ENCODE measurements around the gene ACTBL2.

Gene ACTBL2

DNA sequence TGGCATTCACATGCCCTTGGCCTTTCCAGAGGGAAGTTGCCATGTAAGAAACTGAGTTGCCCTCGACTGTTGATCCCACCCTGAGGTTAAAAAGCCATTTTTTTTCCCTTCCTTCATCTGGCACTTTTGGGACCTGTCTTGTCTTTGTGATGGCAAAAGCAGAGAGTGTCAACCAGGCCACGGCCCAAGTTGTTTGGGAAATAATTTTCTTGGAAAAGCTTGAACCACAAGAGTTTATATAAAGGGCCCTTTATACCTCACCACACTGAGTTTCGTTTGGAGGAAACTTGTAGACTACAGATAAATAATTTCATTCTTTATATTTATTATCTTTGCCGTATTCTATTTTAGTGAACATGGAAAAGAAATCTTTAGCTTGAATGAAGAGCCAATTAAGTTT lies 34.3 kb downstream of the ACTBL2 start:
- DNase-seq: no peak

DNA sequence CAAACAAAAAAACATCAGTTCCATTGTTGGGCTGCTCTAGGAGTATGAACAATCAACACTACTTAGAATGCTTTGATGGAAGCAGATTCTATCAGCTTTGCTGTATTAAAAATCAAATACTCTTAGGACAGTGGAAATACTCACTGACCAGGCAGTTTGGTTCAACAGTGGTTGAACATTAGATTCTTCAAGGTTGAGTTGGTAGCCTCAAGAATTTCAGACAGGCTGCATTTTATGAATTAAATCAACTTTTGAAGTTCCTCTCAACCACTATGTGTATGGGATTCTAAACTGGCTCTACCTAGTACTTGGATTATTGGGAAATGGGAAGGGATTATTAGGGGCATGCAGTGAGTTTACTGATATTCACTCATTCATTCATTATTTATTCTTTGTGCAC lies 35.0 kb downstream of the ACTBL2 start:
- DNase-seq: no peak

DNA sequence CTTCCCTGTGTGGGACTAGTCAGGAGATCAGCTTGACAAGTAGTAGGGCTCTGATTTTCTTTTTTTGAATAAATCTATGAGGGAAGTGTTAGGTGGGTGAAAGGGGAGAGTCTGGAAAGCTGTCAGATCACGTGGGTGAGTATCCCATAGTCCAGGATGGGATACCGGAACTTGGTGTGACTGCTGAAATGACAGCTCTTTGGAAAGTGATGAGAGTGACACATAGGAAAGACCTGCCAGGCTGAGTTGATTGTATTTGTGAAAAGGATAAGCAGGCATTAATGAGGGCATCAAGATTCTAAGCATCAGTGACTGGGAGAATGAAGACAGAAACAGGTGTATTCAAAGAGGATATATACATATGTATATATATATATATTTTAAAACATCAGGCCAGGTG lies 35.6 kb downstream of the ACTBL2 start:
- DNase-seq: no peak

DNA sequence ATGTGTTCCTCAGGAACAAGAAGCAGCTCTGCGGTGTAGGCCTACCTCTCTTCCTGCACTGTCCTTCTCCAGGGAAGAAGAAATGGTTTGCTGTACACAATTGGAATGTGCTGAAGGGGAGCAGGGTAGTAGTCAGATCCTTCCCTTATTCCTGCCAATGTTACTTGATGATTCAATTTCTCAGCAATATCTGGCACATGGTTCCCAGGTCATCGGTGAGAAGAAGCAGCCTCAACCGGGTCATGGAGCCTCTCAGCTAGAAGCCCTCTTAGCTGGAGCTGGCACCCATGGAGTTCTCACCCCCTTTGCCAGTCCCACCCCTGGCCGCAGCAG lies 36.9 kb downstream of the ACTBL2 start:
- no peak for DNase-seq

DNA sequence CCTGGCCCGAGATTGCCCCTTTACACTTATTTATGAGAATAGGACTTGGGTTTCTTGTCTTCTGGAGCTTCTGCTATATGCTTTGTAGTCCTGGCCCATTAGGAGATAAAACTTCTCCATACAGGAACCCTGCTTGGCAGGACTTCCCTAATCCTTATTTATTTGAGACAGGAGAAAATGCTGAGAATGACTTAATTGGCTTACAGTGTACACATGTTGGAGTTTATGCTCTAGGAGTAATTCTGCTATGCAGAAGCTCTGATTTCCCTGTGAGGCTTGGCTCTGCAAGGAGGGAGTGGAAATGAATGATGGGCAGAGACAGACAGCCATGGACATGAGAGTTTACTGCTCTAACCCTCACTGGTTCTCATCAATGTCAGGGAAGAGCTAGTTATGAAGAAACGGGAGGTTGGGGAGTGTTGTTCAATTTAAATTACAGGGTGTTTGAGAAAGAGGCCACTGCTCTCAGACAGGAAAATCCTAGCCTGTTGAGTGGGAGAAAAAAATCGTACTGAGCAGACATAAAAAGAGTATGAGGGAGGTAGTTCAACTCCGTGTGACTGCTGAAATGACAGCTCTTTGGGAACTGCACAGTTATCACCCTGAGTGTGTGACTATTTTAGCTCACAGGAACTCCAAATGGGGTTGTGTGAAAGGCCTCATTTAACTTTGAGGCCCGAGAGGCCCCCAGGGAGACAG lies 37.5 kb downstream of the ACTBL2 start:
- DNase-seq: no peak

DNA sequence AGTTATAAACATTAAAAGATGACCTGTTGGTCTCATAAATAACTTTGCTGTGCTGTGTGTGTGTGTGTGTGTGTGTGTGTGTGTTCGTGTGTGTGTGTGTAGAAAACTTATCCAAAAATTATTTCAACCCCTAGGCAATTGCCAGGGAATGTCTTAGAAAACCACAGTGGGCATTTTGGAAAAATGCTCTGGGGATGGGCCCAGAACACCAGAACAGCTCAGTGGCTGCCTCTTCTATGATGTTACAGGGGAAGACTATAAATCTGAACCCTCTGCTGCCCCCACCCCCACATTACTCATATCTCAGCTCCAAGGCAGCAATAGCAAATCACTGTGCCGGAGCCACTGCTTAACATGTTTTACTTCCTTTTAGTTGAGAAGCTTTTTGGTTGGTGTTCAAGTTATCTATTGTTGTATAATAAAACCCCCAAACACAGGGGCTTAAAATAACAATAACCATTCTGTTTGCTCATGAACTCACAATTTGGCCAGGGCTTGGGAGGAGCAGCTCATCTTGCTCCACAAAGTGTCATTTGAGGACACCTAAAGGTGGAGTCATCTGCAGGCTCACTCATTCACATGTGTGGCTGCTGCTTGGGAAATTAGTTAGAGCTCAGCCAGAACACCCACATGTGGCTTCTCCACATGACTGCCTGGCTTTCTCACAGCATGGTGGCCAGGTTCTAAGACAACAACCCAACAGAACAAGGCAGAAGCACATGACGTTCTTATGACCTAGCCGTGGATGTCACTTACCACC lies 40.4 kb downstream of the ACTBL2 start:
- no peak for DNase-seq

DNA sequence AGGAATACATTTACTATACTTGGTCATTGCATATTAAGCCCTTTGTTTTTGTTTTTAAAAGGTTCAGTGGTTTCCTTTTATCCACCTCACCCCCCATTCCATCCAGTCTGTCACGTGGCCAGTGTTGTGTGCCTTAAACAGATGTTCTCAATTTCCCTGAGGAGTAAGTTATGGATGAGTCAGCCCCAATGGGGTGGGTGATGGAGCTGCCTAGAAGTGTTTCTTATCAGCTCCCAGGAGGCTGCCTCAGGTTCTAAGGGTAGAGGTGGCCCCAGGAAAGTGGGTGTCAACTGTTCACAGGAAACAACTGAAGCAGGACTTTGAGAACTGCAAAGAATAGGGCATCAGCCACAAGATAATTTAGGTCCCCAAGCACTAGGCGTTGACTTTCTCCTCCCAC lies 41.1 kb downstream of the ACTBL2 start:
- no peak for DNase-seq

DNA sequence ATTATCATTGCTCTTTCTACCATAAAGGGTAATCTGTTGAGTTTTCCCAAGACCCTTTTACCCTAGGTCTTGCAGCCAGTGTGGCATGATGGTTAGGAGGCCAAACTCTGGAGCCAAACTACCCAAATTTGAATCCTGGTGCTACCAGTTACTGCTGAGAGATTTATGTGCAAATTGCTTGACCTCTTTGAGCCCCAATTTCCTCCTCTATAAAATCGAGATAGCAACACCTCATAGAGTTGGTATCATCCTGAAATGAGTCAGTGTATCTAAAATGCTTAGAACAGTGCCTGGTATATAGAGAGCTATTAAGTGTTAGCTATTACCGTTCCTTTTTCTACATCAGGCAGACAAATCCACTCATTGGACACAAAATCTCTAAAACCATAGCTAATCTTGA lies 43.0 kb downstream of the ACTBL2 start:
- DNase-seq: no peak

DNA sequence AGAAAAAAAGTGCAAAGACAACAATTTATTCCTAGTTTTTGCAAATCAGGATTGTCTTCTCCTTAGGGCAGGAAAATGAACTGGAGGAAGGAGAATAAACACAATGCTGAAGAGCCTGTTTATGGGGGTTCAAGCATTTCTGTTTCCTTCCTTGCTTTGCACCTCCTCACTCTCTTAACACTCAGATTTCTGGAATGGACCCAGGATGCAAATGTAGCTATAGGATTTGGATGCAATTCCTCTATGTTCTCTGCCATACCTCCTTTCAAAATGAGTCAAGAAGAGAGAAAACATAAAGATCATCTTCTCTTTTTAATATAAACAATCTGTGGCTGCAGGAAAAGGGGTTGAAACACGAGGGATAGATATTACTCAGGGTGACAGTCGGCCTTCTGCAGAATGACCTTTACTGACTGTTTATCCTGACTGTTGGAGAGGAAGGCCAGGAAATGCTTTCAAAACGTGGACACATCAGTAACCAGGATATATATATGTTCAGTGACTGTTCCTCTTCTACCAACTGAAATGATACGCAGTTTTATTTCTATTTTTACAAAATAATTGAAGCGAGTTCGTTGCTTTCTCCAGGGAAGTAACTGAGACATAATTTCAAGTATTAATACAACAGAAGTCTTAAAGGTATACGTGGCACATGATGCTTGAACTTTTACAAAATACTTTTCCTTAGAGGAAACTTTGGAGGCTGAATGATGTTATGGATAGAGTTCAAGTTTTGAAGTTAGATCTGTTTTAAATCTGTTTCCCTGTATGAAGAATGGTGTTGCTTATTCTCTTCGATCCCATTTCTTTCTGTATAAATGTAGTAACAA lies 44.4 kb downstream of the ACTBL2 start:
- no peak for DNase-seq

DNA sequence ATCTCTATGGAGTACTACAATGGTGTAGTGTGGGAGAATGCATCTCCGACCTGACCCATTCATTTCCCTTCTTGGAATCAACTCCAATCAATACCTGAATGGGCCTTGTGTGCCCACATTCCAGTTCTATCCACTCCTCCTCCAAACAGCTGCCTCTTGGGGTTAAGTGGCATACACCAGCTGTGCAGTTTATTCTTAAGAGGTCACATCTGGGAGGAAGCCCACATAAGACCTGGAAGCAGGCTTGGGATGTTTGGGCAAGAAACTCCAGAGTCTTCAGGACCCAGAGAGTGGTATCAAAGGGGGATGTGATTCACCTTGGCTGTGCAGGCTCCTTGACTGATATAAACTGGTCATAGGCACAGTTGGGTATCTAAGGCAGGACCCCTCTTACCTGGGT lies 46.0 kb downstream of the ACTBL2 start:
- DNase-seq: no peak

DNA sequence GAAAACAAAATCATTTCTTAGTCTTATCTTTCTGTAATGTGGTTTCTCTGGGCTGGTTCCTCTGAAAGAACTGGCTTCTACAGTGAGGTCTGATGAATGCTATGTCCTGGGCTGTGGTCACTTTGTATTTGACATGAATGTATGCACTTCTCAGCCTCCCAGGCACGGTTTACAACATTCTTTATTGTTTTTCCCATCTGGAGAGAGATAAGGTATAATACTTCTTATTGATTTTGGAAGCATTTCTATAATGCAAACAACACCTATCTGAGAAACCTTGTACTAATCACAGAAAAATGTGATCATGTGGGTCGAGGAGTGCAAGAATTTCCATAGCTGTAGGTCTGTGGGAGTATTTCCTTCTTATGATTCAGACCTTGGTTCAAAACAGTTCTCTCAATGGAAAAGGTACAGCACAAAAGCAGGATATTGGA lies 46.9 kb downstream of the ACTBL2 start:
- no peak for DNase-seq

DNA sequence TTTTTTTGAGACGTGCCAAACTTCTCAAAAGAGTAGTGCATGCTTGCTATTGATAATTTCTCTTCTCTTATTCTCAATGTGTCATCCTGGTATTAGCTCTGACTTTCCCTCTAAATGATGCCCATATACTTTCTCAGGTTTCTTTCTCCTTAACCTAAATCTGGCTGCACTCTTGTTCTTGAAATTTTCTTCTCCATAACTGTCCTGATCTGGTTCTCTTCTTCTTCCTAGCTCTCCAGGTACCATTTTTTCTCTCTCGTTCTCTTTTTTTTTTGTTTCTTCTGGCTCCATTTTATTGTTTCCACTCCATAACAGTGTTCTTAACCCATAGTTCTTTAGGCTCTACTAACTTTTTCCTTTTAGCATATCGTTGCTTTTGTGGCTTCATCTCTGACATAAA lies 47.9 kb downstream of the ACTBL2 start:
- DNase-seq: no peak

DNA sequence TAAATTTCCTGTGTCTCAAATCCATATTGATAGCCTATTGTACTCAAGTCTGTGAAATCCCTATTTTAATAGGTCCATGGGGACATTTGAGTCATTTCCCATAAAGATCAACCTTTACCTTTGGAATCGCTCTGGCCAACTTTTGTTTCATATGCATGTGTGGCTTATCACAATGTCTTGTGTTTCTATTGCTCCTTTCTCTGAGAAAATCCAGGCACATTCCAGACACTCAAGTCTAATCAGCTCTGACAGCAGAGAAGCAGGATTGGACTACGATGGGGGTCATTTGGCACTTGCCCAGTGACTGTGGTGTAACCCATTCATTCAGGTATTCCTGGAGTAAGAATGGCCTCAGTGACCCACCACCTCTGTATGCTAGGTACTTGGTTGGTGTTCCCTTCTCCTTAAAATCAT lies 48.4 kb downstream of the ACTBL2 start:
- DNase-seq: no peak

DNA sequence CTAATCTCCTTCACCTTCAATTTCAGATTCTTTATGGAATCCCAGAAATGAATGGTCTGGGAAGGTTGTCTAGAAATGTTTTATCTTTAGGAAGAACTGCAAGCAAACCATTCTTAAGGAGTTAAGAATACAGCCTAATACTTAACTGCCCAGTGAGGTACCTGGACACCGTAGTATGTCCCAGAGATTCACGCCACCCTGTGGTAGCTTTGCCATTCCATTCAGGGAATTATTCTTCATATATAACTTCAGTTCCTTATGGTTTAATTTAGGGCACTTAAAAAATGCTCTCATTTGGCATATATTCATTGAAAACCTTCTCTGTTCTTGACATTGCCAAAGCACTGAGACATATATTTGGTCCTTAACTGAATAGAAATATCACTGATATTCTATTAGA lies 49.7 kb downstream of the ACTBL2 start:
- no peak for DNase-seq

DNA sequence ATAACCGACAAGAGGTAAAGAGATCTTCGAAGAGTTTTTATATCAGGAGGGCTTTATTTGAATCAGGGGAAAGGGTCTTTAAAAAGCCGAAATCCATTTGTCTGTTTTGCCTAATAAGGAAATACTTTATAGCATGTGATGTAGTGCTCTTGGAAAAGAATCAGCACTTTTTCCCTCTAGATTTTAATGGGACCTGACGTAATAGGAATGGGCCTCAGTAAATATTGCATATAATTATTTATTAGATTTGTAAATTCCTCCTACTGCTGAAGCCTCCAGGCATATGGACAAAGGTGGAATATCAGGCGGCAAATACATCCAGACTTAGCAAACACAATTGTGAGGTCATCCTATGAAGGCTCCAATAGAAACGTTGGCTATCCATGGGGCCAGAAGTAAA lies 50.9 kb downstream of the ACTBL2 start:
- no peak for DNase-seq
